Measurements from ENCODE around the gene COG1. TPM values are rescaled to one million over a fixed set of nuclear protein-coding genes. Genes with fewer than 3 reads are reported as not detected.

The COG1 gene
- total and polyA plus RNA-seq, 4 donors = 6.9 to 16.5 (median 12.0) TPM

DNA sequence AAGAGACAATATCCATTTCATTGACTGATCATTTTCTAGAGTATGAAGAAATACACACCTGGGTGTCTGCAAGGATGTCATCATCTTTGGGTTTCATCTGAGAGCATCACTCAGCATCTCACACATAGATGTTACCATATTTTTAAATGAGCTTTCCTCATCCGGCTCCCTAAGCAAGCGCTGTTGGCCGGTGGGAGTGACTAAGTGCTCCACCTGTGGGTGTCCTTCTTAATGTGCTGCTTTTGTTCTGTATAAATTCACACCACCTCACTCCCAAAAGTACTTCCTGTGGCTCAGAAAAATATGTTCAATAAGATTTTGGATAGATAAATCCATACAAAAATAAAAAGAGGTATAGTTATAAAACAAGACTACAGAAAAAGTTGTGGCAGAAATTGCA is 20.6 kb upstream of the COG1 start:
- H3K9ac ChIP-seq (ENCODE audit: low read depth in 1 of 2, low read length in 2 of 2) = no peak overlapping the region
- no peak overlapping the region for H3K27ac ChIP-seq (ENCODE audit: low read depth in 1 of 2, low read length in 2 of 2)
- no peak for DNase-seq (ENCODE audit: low spot score)
- no peak for TF ChIP-seq REST (IDR thresholded peaks at IDR 0.05)
- no peak for TF ChIP-seq EGR1 (IDR thresholded peaks at IDR 0.05; ENCODE audit: low read depth in 2 of 2)
- TF ChIP-seq HNF4G (IDR thresholded peaks at IDR 0.05) = no peak
- no peak for TF ChIP-seq SP1 (IDR thresholded peaks at IDR 0.05)
- no peak for TF ChIP-seq TAF1 (conservative IDR thresholded peaks at IDR 0.05)
- TF ChIP-seq FOXA2 (IDR thresholded peaks at IDR 0.05) = no peak
- TF ChIP-seq ATF3 (IDR thresholded peaks at IDR 0.05) = no peak
- no peak for TF ChIP-seq MAX (IDR thresholded peaks at IDR 0.05)
- no peak for TF ChIP-seq GABPA (IDR thresholded peaks at IDR 0.05 in 1 of 2, conservative IDR thresholded peaks at IDR 0.05 in 1 of 2)
- TF ChIP-seq CTCF (IDR thresholded peaks at IDR 0.05; ENCODE audit: low read depth, low read length, missing input control) = no peak
- TF ChIP-seq, protein P1, sequence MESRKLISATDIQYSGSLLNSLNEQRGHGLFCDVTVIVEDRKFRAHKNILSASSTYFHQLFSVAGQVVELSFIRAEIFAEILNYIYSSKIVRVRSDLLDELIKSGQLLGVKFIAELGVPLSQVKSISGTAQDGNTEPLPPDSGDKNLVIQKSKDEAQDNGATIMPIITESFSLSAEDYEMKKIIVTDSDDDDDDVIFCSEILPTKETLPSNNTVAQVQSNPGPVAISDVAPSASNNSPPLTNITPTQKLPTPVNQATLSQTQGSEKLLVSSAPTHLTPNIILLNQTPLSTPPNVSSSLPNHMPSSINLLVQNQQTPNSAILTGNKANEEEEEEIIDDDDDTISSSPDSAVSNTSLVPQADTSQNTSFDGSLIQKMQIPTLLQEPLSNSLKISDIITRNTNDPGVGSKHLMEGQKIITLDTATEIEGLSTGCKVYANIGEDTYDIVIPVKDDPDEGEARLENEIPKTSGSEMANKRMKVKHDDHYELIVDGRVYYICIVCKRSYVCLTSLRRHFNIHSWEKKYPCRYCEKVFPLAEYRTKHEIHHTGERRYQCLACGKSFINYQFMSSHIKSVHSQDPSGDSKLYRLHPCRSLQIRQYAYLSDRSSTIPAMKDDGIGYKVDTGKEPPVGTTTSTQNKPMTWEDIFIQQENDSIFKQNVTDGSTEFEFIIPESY (IDR thresholded peaks at IDR 0.05) = no peak
- TF ChIP-seq HNF4A (conservative IDR thresholded peaks at IDR 0.05) = no peak
- TF ChIP-seq RXRA (IDR thresholded peaks at IDR 0.05) = no peak
- TF ChIP-seq NR2F2 (IDR thresholded peaks at IDR 0.05) = no peak
- no peak for TF ChIP-seq RAD21 (IDR thresholded peaks at IDR 0.05)
- TF ChIP-seq FOXA1 (IDR thresholded peaks at IDR 0.05) = no peak
- TF ChIP-seq YY1 (IDR thresholded peaks at IDR 0.05) = no peak
- no peaks in the 10 kb centered on the region for H3K4me1 ChIP-seq (ENCODE audit: control insufficient read depth in 4 of 4, insufficient read depth in 4 of 4, low read length in 3 of 4)
- H3K36me3 ChIP-seq (ENCODE audit: control insufficient read depth in 4 of 4, insufficient read depth in 3 of 4, low read depth in 1 of 4, low read length in 3 of 4) = no peaks in the 10 kb centered on the region
- H3K9me3 ChIP-seq (ENCODE audit: control insufficient read depth in 4 of 4, low read length in 3 of 4) = no peaks in the 10 kb centered on the region
- no peak overlapping the region for H3K4me3 ChIP-seq (ENCODE audit: low read depth in 1 of 3, low read length in 3 of 3)
- no peaks in the 10 kb centered on the region for H3K27me3 ChIP-seq (ENCODE audit: control insufficient read depth in 4 of 4, insufficient read depth in 4 of 4, low read length in 3 of 4)
- WGBS = 88% methylated on average over 3 of the region's 3 CpGs

DNA sequence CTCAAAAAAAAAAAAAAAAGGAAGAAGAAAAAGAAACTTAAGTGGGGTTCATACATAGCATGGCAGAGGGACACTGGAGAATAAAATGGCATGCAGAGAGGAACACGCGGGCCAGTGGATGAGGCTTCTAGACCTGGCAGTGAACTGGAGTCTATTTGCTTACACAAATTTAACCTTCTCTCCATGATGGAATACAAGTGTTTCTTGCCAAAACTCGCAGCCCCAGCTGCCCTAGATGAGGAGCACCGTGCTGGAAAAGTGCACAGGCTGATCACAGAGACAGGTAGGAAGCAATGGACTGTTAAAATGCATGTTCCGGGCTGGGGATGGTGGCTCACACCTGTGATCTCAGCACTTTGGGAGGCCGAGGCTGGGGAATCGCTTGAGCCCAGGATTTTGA is 18.7 kb upstream of the COG1 start:
- Histone ChIP-seq H3K9ac (ENCODE audit: low read depth in 1 of 2, low read length in 2 of 2) (no peak overlapping the region), H3K4me3 (ENCODE audit: low read depth in 1 of 3, low read length in 3 of 3) (no peak overlapping the region), H3K9me3 (ENCODE audit: control insufficient read depth in 4 of 4, low read length in 3 of 4) (no peaks in the 10 kb centered on the region), H3K4me1 (ENCODE audit: control insufficient read depth in 4 of 4, insufficient read depth in 4 of 4, low read length in 3 of 4) (no peaks in the 10 kb centered on the region), H3K27ac (ENCODE audit: low read depth in 1 of 2, low read length in 2 of 2) (no peak overlapping the region), H3K36me3 (ENCODE audit: control insufficient read depth in 4 of 4, insufficient read depth in 3 of 4, low read depth in 1 of 4, low read length in 3 of 4) (no peaks in the 10 kb centered on the region), H3K27me3 (ENCODE audit: control insufficient read depth in 4 of 4, insufficient read depth in 4 of 4, low read length in 3 of 4) (no peaks in the 10 kb centered on the region)
- whole genome bisulfite sequencing = 68% methylated on average over 7 of the region's 7 CpGs
- no peak for DNase-seq (ENCODE audit: low spot score)
- TF ChIP-seq EGR1 (IDR thresholded peaks at IDR 0.05; ENCODE audit: low read depth in 2 of 2) = no peak

All from liver (tissue), 9 donors.